Activated naive CD4-positive, alpha-beta T cell (primary cell): Measurements from ENCODE around the gene AQP11.
"Not testable (repeated sequence)": the region's sequence is repeated elsewhere in the genome, so short reads cannot be mapped to it uniquely, and the experiment has no call there.

Experiments used
- DNase-seq, 4 experiments: peaks; one replicate each; lab custom pipeline; 2025; lab: John Stamatoyannopoulos, UW

The AQP11 gene

DNA sequence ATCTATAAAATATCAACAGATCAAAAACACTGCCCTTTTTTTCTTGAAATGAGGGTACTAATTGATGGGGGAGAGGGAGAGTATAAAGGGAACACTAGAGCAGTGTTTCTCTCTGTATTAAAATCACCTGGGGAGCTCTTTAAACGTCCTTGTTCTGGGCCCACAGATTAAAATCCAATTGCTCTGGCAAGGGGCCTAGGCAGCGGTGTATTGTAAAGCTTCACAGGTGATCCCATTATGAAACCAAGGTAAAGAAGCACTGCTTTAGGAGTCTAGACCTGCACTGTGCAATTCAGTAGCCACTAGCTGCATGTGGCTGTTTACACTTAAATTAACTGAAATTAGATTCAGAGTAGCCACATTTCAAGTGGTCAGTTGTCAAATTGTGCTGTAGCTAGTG, 3.0 kb downstream of the AQP11 start:
- no peak for DNase-seq

DNA sequence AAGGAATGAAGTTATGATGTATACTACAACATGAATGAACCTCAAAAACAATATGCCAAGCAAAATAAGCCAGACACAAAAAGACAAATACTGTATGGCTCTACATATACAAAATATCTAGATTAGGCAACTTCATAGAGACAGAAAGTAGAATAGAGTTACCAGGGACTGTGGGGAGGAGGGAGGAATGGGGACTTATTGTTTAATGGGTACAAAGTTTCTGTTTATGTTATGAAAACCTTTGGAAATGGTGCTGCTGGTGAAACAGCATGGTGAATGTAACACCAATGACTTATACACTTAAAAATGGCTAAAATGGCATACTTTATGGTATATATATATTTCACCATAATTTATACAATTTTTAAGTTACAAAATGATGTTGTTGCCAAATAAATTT, 4.1 kb downstream of the AQP11 start:
- no peak for DNase-seq

DNA sequence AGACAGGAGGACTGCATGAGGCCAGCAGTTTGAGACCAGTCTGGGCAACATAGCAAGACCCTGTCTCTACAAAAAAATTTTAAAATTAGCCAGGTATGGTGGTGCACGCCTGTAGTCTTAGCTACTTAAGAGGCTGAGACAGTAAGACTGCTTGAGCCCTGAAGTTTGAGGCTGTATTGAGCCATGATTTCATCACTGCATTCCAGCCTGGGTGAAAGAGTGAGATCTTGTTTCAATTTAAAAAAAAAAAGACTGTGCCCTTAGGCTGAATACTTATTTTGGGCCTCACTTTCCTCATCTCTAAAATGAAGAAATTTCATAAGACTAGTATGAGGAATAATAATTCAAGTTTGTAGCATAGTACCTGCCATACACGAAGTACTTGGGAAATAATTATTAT, 6.9 kb downstream of the AQP11 start:
- DNase-seq: no peak

DNA sequence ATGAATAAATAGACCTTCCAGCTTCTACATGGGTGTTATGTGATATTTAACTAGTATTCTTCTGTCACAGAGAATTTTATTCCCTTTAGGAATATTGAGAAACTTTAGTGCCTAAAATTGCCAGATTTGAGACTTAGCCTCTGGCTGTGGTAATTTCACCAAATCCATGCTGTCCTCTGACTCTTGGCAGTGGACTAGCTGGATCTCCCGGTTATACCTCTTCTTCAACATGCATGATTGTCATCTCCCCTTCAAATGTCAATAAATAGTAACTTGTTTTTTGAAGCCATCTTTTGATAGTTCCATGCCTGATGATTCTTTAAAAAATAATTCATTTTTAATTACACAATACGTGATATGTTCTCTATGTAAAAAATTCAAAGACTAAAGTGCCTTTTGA, 8.4 kb downstream of the AQP11 start:
- no peak for DNase-seq

DNA sequence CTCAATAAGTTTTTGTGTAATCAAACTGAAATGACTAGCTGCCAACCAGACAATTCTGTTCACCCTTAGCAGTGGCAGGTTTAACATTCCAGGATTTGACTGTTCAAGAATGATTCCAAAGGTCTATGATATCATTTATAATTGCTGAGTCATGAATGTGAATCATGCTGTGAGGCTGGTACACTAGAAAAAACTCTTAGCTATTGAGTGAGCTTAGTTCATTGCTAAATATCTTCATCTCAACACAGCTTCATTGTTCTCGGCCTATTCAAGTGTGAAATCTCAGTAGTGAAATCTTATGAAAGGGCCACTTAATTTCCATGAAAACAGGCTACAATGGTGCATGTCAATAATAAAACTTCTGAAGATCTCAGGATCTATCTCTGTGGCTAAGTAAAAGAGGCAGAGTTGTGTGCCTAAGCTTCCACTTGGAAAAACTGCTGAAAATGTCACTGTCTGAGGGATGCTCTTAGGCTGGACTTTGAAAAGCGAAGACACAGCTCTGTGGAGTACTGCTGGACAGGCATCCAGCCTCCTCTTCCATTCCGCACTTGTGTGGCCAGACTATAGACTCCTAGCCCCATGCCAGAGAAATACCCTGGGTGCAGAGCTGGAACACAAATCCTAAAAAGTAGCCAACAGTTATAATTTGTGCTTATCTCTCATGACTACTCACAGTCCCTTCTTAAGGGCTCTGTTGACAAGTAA, 12.8 kb downstream of the AQP11 start:
- DNase-seq: no peak

DNA sequence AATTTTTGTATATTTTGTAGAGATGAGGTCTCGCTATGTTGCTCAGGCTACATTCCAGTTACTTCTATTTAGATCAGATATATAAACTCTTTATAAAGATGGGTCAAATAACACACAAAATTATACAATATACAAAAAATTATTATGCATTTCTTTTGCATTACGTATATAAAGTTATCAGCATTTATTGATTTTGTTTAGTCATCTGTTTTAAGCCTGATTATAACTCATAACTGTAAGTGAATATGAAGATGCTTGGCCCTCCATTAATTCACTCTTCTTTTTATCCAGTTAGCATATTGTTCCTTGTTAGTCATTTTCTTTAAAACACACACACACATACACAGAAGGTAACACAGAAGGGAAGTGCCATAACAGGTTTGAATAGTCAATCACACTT, 14.5 kb downstream of the AQP11 start:
- DNase-seq: no peak

DNA sequence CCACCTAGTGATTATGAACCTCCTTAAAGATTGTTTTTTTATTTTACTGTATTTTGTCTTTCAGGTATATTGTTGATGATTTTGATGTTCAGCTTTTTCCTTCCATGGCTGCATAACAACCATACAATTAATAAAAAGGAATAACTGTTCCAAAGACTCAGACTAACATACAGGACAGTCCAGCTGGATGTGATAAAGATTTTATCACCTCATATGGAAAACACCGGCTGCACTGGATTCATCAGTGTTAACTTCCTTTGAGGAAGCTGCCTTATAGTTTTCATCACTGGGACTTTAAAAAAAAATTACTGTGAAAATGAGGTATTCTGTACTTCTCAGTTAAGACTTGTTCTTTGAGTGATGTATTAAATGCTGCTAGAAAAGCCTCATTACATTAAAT, 19.5 kb downstream of the AQP11 start:
- no peak for DNase-seq

DNA sequence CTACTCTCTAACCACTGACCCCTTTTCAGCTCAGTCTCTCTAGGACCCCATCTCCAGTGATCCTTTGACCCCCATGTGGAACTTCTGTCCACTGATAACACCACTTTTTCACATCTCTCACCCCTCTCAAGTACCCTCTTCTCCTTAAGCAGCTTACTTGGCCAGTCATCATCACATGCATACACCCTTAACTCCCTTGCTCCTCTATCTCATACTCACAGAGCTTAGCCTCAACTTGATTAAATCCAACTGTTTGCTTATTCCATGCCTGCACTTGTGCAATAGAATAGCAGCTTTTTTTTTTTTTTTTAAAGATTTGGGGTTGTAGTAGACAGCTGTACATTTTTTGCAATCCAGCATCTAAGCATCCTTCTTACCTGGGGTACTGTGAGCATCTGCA, 22.2 kb downstream of the AQP11 start:
- no peak for DNase-seq

DNA sequence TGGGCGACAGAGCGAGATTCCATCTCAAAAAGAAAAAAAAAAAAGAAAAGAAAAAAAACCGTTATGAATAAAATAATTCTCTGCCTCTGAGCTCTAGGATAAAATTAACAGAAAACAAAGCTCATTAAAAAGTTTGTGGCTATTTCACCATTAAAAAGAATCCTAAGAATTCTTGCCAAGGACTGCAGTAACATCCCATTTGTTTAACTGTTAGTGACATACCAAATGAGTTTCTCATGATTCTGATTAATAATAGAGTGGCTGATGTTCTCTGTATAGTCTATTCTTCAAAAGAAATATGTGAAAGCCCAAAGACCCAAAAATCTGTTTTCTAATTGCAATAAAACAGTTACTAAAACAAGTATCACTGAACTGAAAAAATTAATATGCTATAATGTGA, 28.1 kb downstream of the AQP11 start:
- no peak for DNase-seq

DNA sequence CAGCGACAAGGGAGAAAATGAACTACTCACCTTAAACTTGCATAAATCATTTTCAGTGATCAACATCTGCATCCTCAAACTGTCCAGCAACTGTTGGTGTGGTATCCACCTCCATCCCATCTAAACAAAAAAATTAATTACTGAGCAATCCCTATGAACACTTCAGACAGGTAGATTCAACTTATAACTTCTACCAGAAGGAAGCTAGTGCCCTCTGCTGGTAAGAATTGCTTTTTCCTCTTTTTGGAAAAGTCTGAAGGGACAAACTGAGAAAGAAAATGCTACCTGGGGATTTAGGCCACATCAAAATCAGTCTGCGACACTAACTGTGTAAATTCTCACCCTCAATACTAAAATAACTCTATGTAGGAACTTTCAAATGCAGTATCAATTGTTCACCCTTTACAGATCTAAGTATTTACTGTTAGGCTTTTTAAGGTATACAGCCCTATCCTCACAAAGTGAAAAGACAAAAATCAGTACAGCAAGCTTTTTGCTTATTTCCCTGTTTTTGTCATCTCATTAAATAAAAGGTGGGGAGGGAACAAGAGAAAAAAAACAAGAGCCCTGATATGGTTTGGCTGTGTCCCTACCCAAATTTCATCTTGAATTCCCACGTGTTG, 29.9 kb downstream of the AQP11 start:
- no peak for DNase-seq

DNA sequence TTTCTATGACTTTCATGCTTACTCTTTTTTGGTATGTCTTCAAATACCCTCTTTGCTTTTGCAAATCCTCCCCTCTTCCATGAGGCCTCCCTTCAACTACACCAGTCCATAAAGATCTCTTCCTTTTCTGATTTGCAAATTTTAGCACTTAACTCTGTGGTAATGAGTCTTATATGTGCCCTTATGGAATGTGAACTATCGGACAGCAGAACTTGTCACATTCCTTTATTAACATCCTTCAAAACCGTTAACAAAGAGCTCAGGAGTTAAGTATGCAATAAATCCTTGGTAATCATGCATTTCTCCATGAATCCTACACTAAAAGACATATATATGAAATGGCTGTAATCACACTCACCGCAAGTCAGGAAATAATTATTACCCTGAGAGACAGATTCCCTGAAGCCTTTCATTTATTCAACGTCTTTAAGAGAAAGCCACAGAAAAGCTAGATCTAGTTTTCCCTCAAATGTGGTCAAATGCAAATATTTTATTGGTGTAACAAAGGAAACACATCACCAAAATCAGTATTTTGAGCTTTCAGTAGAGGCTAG, 40.5 kb downstream of the AQP11 start:
- no peak for DNase-seq

DNA sequence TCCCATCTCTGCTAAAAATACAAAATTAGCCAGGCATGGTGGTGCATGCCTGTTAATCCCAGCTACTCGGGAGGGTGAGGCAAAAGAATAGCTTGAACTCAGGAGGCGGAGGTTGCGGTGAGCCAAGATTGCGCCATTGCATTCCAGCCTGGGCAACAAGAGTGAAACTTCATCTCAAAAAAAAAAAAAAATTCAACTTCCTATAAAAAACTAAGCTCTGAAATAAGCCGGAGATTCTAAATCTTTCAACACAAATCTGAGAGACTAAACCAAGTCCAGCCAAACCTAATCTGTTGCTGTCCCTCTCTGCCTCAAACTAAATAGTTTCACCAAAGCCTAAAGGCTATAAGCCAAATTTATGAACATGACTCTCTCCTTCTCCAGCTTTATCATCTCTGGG, 44.2 kb downstream of the AQP11 start:
- DNase-seq: not testable (repeated sequence)

DNA sequence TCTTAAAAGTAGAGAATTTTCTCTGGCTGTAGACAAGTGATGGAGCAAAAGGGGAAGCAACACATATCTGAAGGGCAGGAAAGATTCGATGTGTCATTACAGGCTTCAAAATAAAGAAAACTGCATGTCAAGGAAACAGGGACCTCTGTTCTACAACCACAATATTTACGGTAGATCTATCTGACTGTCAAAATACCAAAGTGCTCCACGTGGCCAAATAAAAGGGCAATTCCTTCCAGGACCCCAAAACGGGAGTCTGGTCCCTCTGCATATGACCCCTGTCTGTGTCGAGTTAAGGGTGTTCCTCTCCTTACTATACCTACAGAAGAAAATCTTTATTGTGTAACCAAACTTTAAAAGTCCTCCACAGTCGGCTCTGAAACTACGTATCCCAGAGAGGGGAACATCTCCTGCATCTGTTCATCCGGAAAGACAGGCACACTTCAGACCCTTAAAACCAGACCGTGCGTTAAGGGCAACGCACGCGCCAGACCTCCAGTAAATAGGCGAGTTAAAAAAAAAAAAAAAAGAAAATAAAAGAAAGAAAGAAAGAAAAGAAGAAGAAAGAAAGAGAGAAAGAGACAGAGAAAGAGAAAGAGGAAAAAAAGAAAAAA, 47.1 kb downstream of the AQP11 start:
- DNase-seq: no peak

DNA sequence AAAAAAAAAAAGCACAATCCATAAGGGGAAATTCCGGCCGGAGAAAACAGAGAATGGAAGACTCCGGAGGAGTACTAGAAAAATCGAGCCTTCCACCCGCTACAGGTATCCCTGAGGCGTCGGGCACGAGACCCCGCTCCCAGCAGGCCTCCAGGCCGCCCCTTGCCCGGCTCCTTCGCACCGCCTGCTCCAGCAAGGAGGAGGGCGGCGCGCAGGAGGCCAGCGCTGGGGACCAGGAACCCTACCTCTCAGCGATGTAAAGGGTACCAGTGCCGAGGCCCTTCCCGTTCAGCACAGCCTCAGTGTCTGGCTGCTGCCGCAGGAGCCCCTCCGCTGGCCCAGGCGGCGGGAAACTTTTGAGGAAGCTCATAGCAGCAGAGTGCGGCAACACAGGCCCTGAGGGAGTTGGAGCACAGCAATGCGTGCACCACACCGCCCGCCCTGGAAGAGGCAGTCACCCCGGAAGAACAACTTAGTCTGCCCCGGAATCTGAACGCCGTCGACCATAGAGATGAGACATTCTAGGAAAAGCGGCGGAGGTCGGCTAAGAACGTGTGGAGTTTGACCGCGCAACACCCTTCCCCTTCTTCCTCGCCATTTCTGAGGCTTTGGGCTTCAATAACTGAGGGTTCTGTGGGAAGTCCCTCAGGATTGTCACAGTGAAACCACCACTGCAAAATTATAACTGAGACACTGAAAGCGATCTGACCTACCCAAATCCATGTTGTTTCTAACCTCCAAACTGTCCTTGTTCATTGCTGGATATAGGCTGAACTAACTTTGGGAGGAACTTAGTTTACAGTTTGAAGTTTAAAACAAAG, 47.8 kb downstream of the AQP11 start, which contains the start of gene CLNS1A:
Gene CLNS1A, minus strand, starts transcription at position 450 of the 821 bp plus-strand sequence. Its CDS starts 80 bp downstream, at position 370.
- peak; percentile 45 to 69 (median 50) for DNase-seq

DNA sequence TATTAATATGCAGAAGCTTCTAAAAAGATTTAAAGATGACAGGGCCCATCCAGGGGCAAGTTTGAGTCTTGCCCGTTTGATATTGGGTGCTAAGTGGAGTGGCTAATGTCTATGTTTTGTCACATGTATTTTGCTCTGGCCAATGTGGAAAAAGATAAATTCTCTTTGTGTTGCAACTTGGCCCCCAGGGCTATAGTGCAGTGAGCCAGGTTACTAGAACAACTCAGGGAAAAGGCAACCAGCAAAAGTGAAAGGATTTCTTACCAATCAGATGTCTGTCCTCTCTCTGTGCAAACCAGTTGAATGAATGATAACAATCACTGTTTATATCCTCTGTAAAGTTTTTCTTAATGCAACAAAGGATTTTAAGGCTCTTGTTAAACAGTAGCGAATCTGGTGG, 52.5 kb downstream of the AQP11 start:
- DNase-seq: no peak

DNA sequence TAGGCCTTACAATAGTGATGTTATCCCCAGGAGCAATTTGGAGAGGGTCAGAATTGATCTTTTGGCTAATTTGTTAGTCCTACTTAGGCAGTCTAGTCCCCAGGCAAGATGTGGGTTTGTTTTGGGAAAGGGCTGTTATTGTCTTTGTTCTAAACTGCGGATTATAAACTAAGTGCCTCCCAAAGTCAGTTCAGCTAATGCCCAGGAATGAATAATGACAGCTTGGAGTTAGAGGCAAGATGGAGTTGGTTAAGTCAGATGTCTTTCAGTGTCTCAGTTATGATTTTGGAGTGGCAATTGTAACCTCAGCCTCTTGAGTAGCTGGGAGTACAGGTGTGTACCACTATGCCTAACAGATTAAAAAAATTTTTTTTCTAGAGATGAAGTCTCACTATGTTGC, 55.1 kb downstream of the AQP11 start:
- no peak for DNase-seq

DNA sequence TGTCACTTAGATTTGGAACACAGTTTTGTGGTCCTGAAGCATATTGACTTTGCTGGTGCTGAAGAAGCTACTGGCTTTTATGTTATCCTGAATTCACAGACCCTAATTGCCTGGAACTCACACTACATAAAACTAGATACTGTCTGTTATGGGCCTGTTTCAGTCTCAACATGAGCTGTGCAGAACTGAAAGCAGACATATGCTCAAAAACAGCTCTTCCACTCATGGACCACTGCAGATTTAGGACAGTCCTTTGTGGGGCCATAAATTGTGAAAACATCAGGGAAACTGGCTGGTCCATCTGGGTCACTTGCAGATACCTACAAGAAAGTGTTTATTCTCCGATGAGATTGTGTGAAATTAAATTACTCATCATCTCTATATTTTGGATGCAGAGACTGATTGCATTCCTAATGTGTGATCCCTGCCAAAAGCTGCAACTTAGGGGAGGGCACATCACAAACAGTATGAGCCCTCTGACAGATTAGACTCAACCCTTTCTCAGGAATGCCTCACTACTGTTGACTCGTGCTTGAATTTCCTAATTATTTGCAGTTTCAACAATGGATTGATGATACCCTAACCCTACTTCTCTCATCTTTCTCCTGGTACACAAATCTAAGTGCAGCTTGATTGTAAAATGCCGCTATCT, 58.0 kb downstream of the AQP11 start:
- no peak for DNase-seq

DNA sequence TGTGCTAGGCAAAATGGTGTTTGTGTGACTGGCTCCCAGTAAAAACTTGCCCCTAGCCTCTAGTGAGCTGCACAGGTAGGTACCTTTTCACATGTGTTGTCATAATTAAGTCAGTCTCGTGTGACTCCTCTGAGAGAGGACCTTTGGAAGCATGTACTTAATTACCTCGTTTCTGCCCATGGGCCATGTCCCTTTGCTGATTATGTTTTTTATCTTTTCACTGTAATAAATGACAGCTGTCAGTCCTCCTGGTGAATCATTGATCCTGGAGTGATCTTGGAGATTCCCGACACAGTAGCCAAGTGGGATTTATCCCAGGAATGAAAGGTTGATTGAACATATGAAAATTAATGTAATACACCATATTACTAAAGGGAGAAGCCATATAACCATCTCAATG, 60.4 kb downstream of the AQP11 start:
- DNase-seq: no peak

DNA sequence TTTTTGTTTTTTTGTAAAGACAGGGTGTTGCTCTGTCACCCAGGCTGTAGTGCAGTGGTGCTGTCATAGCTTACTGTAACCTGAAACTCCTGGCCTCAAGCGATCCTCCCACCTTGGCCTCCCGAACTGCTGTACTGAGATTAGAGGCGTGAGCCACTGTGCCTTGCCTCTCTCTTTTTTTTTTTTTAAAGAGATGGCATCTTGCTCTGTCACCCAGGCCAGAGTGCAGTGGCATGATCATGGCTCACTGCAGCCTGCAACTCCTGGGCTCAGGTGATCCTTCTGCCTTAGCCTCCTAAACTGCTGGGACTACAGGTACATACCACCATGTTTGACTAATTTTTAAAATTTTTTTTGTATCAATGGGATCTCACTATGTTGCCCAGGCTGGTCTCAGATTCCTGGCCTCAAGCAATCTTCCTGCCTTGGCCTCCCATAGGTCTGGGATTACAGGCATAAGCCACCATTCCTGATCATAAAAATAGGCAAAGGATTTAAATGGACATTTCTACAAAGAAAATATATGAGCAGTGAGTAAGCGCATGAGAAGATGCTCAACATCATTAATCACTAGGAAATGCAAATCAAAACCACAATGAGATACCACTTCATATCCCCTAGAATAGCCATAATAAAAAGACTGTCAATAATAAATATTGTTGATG, 65.1 kb downstream of the AQP11 start:
- DNase-seq: no peak

DNA sequence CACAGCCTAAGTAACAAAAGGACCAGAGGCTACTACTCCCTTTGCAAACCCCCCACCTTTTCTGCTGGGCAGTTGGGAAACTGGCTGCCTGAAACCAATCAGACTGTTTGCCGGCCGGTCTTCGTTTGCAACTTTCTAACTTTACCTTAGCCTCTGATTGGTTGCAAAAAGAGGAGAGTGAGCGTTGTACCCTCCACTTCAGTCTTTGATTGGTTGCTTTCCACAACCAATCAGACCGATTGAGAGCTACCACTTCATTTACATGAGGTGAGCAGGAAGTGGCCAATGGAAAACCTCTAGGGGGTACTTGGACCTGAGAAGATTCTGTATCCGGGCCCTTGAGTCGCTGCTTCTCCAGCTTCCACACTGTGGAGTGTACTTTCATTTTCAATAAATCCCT, 66.6 kb downstream of the AQP11 start:
- DNase-seq: no peak
